HG03439 (cell line): ENCODE results near the gene MAST4.

Experiments used
- ATAC-seq: cut with Tn5 transposase; IDR thresholded peaks from one replicate; pipeline ENCODE4 v1.9.1; 2021; ENCODE audit warnings: mild to moderate bottlenecking, moderate library complexity; ENCODE audit not compliant: unreplicated experiment

Gene MAST4

GRCh38 chr5:66867618-66868322 lies 271.6 kb downstream of the MAST4 start:
- no peak for ATAC-seq

- no peak for ATAC-seq
These were observed 273.2 kb downstream of the MAST4 start for GRCh38 chr5:66869347-66869746.

- ATAC-seq = no peak
These were observed 274.5 kb downstream of the MAST4 start for GRCh38 chr5:66870708-66871107.

- no peak for ATAC-seq
These were observed 275.5 kb downstream of the MAST4 start for GRCh38 chr5:66871651-66872050.

GRCh38 chr5:66872736-66873331 lies 276.6 kb downstream of the MAST4 start:
- no peak for ATAC-seq

- no peak for ATAC-seq
These were observed 277.8 kb downstream of the MAST4 start for GRCh38 chr5:66874004-66874403.

GRCh38 chr5:66875315-66875714 lies 279.1 kb downstream of the MAST4 start:
- no peak for ATAC-seq

GRCh38 chr5:66876266-66876807 lies 280.1 kb downstream of the MAST4 start:
- no peak for ATAC-seq

- no peak for ATAC-seq
These were observed 281.6 kb downstream of the MAST4 start for GRCh38 chr5:66877843-66878242.

GRCh38 chr5:66880401-66880800 lies 284.2 kb downstream of the MAST4 start:
- ATAC-seq = no peak

GRCh38 chr5:66881480-66882161 lies 285.4 kb downstream of the MAST4 start:
- no peak for ATAC-seq

- peak; percentile 77 for ATAC-seq
These were observed 286.5 kb downstream of the MAST4 start for GRCh38 chr5:66882606-66883227.

- no peak for ATAC-seq
These were observed 288.5 kb downstream of the MAST4 start for GRCh38 chr5:66884564-66885243.

GRCh38 chr5:66886941-66887340 lies 290.7 kb downstream of the MAST4 start:
- no peak for ATAC-seq

GRCh38 chr5:66888613-66889012 lies 292.4 kb downstream of the MAST4 start:
- ATAC-seq = no peak

GRCh38 chr5:66889056-66889455 lies 292.9 kb downstream of the MAST4 start:
- no peak for ATAC-seq

GRCh38 chr5:66889524-66889923 lies 293.3 kb downstream of the MAST4 start:
- ATAC-seq = no peak

- ATAC-seq = no peak
These were observed 295.2 kb downstream of the MAST4 start for GRCh38 chr5:66891184-66891925.

GRCh38 chr5:66892716-66893115 lies 296.5 kb downstream of the MAST4 start:
- no peak for ATAC-seq
